Measurements from ENCODE around the gene SGSM2.
"Not testable (repeated sequence)": the region's sequence is repeated elsewhere in the genome, so short reads cannot be mapped to it uniquely, and the experiment has no call there.

SGSM2 gene

DNA sequence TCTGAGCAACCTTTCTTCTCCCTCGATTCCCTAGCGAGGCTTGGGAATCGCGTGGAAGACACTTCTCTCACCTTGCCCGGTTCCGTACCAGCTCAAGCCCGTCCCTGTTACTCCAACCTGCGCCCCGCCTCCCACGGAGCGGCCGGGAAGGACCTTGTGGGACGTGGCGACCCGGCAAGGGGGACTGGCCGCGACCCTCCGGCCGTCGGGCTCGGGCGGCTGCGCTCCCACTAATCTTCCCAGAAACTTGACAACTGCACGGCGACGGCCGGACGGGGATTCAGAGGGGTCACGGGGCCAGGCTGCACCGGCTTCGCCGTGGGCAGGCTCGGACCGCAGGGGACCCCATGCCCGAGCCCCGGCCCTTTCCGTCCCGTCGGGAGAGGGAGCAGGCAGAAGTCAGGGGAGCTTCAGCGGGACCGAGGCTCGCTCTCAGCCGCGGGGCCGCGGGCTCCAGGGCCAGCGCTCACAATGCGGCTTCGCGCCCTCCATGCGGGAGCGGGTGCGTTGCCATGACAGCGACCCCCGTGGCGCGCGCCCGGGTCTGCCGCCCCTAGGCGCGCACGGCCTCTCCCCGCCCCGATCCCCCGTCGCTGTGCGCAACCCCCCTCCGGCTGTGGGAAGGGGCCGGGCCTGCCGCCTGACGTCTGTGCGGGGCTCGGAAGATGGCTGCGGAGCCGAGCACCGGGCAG is at the start of gene SGSM2:
TSS of gene SGSM2 (plus strand) at position 650 of the 692 bp plus-strand sequence. CDS start 188 bp downstream, outside the sequence.
- DNase-seq: peak; percentile 59 to 61

DNA sequence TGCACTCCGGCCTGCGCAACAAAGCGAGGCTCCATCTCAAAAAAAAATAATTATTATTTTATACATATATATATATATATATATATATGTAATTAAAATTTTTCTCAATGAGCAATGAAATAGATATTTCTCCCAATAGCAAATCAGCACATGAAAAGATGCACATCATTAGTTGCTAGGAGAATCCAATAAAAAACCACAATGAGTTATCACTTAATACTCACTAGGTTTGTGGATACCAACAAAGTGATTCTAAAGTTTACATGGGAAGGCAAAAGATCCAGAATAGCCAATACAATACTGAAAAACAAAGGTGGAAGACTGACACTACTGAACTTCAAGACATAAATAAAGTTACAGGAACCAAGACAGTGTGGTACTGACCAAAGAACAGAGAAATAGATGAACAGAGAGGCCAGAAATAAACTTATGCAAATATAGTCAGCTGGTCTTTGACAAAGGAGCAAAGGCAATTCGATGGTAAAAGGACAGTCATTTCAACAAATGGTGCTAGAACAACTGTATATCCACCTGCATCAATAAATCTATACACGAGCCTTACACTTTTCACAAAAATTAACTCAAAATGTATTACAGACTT is 47.3 kb upstream of the SGSM2 start:
- DNase-seq: no peak

DNA sequence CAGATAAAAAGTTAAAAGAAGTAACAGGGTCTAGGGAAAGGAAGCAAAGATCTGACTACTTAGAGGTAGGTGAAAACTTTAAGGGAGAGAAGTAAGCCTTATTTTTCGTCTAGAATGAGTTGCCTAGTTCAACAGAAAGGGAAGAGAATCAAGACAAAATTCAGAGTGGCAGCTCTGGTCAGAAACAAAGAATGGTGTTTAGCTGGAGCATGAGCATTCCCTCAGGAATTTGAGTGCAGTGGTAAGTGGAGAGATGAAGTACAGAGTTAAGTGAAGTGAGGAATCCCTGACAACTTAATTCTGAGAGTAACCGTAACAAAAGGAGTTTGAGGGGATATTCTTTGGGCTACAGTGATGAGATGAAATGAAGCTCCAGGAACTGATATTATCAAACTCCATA is 45.2 kb upstream of the SGSM2 start:
- no peak for DNase-seq

DNA sequence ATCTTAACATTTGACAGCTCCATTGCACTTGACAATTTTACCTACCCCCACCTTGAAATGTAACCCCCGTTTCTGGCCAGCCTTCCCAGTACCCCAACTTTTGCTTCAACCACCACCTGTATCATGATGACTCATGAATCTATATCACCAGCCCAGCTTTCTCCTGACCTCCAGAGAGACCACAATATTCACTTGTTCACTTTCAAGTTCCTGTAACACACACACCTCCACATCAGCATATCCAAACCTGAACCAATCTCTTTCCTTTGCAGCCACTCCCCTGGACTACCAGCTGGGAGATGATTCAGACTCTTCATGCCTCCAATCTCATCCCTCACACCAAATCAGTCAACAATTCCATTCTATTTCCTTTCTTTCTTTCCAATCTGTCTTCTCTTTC is 41.7 kb upstream of the SGSM2 start:
- DNase-seq: no peak

- DNase-seq: no peak
Observed at GRCh38 chr17:2297023-2297422, 40.3 kb upstream of the SGSM2 start.

- DNase-seq: no peak
Observed at GRCh38 chr17:2299136-2299535, 38.2 kb upstream of the SGSM2 start.

DNA sequence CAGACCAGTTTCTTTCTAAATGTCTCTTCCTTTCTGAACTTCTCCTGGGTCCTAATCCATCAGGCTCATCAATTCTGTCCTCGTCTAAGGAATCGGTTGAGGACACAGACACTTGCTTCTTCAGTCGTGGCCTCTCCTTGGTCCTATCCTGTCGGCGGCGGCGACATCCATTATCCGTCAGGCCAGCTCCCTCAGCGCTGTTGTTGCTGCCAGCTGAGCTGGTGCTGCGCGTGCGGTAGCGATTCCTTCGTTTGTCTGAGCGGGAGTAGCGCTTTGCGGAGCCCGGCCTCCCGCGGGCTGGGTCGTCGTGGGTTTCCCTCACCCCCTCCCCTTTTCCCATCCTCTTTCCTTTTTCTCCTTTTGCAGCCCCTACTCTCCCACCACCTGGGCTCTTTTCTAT is 37.5 kb upstream of the SGSM2 start:
- DNase-seq: no peak

GRCh38 chr17:2302778-2303203 is 34.5 kb upstream of the SGSM2 start:
- DNase-seq: no peak

GRCh38 chr17:2303204-2304188 is 33.8 kb upstream of the SGSM2 start, which contains the start of the genes SMG6 and SRR:
Gene SMG6 (minus strand): TSS chr17:2303785. CDS start chr17:2303720, 65 bp downstream.
Gene SRR (plus strand): TSS chr17:2303950. CDS start chr17:2315561, 11,611 bp downstream.
- DNase-seq: peak; percentile 93 to 95

DNA sequence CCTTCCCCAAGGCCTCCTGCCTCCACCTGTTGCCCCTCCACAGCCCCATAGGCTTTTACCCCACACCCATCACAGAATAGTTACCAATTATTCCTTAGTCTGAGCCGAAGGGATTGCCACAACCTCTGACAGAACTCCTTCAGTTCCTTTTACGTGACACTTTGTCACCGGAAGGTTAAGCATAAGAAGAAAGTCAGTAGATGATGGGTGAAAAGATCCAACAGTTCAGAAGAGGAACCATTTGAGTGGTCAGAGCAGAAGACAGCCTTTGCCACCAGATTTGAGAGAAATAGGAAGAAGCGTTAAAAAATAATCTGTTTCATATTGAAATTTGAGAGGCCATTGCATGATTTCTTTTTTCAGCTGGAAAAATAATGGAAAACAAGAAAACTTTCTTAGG is 32.4 kb upstream of the SGSM2 start:
- DNase-seq: no peak

DNA sequence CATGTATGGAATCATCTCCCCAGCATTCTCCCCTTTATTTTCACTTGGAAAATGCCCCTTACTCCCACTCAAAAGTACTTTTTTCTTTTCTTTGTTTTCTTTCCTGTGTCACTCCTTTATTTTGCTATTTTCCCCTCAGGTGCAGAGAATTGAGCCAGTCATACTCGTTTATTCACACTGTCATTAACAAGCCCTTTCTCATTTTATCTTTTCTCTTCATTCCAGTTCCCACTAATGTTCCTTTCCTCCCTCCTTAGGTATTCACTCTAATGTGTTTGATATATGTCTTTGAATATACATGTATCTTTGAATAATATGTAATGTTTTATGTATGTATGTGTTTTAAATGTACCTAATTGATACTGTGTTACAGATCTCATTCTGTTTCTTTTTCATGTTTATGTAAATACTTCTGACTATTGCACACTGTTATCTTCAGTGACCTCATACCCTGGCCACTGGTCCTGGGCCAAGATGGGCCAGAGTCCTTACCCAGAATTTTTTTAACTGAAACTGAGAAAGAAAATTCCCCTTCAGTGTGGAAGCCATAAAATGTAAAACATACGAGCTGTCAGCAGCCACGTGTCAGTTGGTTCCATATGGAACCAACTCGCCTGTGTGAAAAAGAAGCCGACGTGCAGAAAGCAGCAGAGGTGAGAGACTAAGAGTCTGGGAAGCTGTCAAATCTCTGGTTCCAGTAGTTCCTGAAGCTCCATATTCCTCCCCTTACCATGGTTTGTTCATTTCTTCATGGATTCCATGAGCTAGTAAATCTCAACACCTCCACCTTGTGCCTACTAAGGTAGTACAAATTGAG is 27.8 kb upstream of the SGSM2 start:
- no peak for DNase-seq

DNA sequence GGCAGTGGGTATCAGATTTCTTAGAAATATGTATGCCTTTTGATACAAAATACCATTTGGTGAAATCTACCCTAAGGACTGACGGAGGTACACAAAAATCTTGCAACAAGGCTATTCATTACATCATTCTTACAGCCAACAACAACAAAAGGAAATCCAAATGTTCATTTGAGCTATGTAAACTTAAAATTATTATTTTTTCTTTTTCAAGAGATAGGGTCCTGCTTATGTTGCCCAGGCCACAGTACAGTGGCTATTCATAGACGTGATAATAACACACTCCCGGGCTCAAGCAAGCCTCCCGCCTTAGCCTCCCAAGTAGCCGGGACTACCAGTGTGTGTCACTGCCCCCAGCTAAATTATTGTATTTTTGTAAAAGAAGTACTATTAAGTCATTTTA is 24.6 kb upstream of the SGSM2 start:
- DNase-seq: no peak

GRCh38 chr17:2316916-2317205 is 20.4 kb upstream of the SGSM2 start:
- not testable (repeated sequence) for DNase-seq

GRCh38 chr17:2317796-2318195 is 19.5 kb upstream of the SGSM2 start:
- DNase-seq: no peak

DNA sequence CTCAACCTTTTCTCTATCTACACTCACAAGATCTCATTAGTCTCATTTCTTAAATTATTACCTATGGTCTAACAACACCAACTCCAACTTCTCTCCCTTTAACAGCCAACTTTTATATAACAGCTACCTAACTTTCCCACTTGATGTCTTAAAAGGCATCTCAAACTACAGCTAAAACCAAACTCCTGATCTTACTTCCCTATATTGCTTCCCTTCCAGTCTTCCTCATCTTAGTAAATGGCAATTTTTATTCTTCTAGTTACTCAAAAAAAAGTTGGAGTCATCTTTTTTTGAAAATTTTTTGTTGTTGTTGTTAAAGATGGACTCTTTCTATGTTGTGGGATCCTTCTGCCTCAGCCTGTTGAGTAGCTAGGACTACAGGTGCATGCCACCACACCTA is 18.2 kb upstream of the SGSM2 start:
- no peak for DNase-seq

GRCh38 chr17:2321399-2321798 is 15.9 kb upstream of the SGSM2 start:
- no peak for DNase-seq

GRCh38 chr17:2323629-2324314 is 13.5 kb upstream of the SGSM2 start:
- DNase-seq: no peak

DNA sequence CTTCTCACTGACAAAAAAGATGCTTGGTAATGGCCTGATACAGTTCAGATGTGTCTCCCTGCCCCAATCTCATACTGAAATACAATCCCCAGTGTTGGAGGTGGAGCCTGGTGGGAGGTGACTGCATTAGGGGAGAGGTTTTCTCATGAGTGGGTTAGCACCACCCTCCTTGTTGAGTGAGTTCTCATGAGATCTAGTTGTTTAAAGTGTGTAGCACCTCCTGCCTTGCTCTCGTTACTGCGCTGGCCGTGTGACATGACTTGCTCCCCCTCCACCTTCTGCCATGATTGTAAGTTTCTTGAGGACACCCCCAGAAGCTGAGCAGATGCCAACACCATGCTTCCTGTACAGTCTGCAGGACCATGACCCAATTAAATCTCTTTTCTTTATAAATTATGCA is 6.0 kb upstream of the SGSM2 start:
- DNase-seq: no peak

GRCh38 chr17:2335726-2336214 is 1.5 kb upstream of the SGSM2 start:
- no peak for DNase-seq

- peak; percentile 87 to 88 for DNase-seq
Observed at GRCh38 chr17:2336215-2336851, 968 bp upstream of the SGSM2 start, which contains the start of gene TSR1. Gene TSR1 (minus strand): TSS chr17:2336457. CDS start chr17:2336427, 30 bp downstream.

Data from activated CD4-positive, alpha-beta T cell treated with anti-CD3 and anti-CD28 coated beads for 4 hours (primary cell).